NCI-H2029 treated with DMSO at 0.1 percent for 48 hours (cell line): ENCODE data around the gene PARD3B.

Source experiments
- DNase-seq: peaks from one replicate; lab custom pipeline; 2025; lab: John Stamatoyannopoulos, UW

PARD3B gene

GRCh38 chr2:205346649-205347048 lies 801.4 kb downstream of the PARD3B start:
- DNase-seq = no peak

GRCh38 chr2:205347899-205348298 lies 802.6 kb downstream of the PARD3B start:
- DNase-seq = no peak

- DNase-seq = no peak
Measured at GRCh38 chr2:205352094-205352493, 806.8 kb downstream of the PARD3B start.

- no peak for DNase-seq
Measured at GRCh38 chr2:205352593-205352992, 807.3 kb downstream of the PARD3B start.

- no peak for DNase-seq
Measured at GRCh38 chr2:205357732-205358131, 812.5 kb downstream of the PARD3B start.

GRCh38 chr2:205358351-205358815 lies 813.1 kb downstream of the PARD3B start:
- no peak for DNase-seq

GRCh38 chr2:205361272-205361671 lies 816.0 kb downstream of the PARD3B start:
- DNase-seq = no peak

- no peak for DNase-seq
Measured at GRCh38 chr2:205361970-205362369, 816.7 kb downstream of the PARD3B start.

GRCh38 chr2:205364261-205364660 lies 819.0 kb downstream of the PARD3B start:
- DNase-seq = no peak

GRCh38 chr2:205366336-205367060 lies 821.2 kb downstream of the PARD3B start:
- no peak for DNase-seq

GRCh38 chr2:205367331-205367935 lies 822.2 kb downstream of the PARD3B start:
- no peak for DNase-seq

- no peak for DNase-seq
Measured at GRCh38 chr2:205369813-205370212, 824.5 kb downstream of the PARD3B start.

- DNase-seq = no peak
Measured at GRCh38 chr2:205370726-205371125, 825.5 kb downstream of the PARD3B start.

- no peak for DNase-seq
Measured at GRCh38 chr2:205372141-205372540, 826.9 kb downstream of the PARD3B start.

GRCh38 chr2:205375461-205376448 lies 830.5 kb downstream of the PARD3B start:
- DNase-seq = no peak

- no peak for DNase-seq
Measured at GRCh38 chr2:205377324-205377723, 832.0 kb downstream of the PARD3B start.

GRCh38 chr2:205383601-205384000 lies 838.3 kb downstream of the PARD3B start:
- no peak for DNase-seq

- DNase-seq = no peak
Measured at GRCh38 chr2:205386109-205386508, 840.8 kb downstream of the PARD3B start.

- DNase-seq = no peak
Measured at GRCh38 chr2:205387350-205388055, 842.2 kb downstream of the PARD3B start.

GRCh38 chr2:205390866-205391265 lies 845.6 kb downstream of the PARD3B start:
- DNase-seq = no peak

GRCh38 chr2:205401511-205401910 lies 856.2 kb downstream of the PARD3B start:
- no peak for DNase-seq

GRCh38 chr2:205402011-205402410 lies 856.7 kb downstream of the PARD3B start:
- DNase-seq = no peak
